ENCODE measurements around the gene MRNIP.
A peak's percentile ranks its signal among the peaks of the same experiment; 100 is the strongest.

MRNIP gene

DNA sequence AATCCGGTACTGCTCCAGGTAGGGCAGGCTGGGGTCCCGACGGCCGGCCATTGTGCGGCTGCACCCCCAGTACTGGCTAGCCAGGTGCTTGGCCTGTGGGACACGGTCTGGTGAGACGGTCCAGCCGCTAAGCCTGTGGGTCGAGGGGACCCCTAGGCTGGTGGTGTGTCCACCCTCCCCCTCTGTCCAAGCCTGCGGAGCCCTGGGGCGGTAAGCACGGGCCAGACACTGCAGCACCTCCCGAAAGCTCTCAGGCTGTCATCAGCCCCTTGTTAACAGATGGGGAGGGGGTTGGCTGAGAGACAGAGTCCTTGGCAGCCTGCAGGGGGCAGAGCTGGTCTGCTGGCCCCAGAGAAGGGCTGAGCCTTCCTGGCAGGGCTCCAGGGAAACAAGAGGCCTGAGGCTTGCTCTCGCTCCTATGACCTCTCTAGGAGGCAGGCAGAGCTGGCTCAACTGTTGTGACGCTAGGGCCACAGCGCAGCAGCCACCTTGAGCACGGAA, 11.8 kb upstream of the MRNIP start:
- DNase-seq, result peak; percentile 46

DNA sequence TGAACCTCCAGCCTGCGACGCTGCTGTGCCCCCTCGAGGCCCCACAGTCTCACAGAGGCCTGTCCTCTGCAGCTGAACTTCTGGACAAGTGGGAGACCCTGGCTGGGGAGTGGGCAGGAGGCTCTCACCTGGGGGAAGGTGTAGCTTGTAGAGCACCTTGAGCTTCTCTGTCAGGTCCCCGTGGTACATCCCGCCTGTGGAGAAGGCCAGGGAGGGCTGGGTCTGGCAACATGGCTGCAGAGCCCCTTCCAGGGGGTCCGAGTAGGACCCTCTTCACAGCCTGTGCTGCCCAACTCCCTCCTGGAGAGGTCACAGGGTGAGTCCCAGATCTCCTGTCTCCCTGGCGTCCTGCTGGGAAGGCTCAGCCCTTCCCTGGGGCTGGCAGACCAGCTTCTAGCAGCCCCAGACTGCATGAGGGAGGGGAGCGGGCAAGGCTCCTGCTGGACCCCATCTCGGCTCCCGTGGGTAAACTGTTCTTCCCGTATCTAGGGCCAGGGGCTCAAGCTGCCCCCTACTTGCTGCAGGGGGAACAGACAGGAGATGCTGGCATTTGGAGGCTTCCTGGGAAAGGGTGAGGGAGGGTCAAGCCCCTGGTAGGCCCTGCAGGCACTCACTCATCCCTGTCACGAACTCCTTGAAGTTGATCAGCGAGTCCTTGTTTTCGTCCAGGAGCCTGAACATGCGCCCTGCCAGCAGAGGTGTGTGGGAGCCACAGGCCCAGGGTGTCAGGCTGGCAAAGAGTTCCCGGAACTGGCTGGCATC, 11.2 kb upstream of the MRNIP start:
- no peak for DNase-seq

DNA sequence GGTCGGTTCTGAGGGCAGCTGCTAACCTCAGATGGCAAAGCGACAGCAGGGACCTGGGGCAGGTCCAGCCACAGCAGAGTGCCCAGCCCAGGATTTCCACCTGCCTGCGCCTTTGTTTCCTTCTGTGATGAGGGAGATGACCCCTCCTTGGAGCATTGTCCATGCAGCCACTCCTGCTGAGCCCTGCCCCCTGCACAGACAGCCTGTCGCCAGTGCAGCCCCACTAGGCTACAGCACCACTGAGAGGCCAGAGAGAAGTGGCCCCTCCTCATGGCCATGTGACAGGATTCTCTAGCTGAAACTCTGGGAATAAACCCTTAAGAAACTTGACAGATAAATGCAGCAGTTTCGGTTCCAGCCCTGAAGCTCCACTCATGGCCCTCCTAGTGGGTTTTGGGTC, 10.5 kb upstream of the MRNIP start:
- no peak for DNase-seq

DNA sequence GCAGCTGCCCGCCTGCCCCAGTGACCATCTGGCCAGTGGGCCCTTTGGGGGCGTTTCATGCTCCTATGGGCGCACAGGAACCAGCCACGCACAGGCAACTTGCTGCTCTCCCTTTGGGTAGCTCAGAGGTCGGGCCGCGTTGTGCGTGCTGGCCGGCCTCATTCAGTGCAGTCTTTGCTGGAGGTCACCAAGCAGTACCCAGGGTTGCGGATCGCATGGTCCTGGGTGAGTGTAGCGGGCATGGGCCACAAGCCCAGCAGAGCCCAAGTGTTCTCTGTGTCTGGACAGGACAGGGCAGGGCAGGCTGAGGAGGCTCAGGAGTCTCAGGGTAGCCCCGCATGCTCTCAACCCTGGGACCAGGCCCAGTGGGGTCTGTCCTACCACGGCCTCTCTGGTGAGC, 9.9 kb upstream of the MRNIP start:
- DNase-seq, result no peak

DNA sequence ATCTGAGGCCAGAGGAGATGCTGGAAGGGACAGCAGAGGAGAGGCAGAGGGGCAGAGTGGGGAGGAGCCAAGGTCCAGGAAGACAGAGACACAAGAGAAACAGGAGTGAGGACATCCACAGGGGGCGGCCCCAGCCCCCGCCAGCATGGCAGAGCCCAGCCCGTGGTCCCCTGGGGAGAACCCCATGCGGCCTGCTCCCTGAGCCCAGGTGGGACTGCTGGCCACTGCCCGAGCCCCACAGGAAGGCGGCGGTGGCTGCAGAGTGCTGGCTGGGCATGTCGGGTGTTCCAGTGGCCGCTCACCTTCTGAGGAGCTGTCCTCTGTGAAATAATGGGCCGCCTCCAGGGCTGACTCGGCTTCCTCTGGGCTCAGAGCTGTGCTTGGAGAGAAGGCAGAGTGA, 8.9 kb upstream of the MRNIP start:
- DNase-seq, result no peak

DNA sequence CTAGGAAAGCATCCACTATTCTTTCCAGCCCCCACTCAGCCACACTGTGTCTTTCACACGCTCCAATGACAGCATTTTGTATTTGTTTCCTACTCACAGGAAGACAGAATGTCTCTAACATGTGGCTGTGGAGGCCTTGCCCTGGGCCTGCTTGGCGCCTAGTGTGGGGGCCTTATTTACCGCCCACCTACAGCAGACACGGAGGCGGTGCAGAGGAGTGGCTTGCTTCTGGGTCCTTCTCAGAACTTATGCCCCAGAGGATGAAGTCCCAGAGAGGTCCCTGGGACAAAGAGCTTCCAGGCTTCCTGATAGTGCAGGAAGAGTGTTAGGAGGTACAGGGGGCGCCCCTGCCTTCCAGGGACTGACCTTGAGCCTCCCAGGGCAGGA, 8.5 kb upstream of the MRNIP start:
- no peak for DNase-seq

DNA sequence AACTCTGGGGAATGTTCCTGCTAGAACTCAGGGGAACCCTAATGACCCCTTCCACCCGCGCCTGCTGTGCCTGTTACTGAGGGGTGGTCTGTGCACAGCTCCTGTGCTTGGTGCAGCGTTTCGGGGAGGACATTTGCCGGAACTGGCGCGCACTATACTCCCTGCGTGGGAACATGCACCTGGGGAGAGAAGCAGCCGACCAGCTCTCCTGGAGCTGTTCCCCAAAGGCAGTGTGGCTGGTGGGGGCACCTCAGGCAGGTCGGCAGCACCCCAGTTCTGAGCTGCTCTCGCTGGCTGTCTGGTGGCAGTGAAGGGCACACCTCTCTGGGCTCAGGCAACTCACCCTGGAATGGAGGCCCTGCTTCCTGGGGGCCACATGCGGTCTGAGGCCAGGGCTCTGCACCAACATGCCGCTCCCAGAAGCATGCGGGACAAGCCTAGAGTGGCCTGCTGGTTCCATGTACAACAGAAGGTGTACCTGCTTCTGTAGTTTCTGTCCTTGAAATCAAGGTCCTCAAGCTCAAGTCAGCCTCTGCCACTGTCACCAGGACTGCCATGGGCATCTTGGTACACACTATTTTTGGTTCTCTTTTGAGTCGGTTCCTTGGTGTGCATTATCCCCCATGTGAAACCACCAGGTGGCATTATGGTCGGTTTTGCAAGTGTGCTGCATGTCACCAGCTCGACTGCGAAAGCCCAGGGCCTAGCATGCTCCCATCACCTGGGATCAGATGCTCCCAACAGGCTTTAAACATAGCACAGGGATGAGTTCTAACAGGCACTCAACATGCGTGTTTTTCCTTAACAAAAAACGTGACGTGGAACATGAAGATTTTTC, 7.8 kb upstream of the MRNIP start:
- peak; percentile 15 for DNase-seq

DNA sequence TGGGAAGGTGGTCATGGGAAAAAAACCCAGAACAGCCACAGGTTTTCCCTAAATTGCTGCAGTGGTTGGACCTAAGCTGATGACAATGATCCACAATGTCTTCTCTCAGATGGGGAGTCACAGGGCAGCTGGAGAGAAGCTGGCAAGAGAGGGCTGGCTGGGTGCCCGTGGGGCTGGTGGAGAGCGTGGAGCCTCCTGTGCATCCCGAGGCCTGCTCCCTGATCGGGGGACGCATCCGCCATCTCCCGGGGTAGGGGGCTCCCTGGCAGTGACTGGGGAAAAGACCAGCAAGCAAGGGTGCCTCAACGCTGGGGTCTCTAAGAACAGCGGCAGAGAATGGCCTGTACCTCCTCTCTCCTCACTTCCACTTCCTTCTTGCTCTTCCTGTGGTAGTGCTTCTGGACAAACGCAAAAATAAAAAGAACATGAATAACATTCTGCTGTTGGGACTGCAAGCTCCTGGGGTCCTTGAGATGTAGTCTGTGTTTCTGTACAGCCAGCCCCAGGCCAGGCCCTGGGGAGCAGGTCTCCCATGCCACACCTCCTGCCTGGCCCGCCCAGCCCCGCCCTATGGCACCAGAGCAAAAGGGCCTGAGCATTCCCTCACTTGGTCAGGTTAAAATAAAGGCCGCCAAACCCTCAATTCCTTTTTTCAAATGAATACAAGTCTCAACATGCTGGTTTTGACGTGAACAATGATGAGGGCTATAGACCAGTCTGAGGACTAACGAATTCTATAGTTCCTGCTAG, 7.0 kb upstream of the MRNIP start:
- DNase-seq, result no peak

DNA sequence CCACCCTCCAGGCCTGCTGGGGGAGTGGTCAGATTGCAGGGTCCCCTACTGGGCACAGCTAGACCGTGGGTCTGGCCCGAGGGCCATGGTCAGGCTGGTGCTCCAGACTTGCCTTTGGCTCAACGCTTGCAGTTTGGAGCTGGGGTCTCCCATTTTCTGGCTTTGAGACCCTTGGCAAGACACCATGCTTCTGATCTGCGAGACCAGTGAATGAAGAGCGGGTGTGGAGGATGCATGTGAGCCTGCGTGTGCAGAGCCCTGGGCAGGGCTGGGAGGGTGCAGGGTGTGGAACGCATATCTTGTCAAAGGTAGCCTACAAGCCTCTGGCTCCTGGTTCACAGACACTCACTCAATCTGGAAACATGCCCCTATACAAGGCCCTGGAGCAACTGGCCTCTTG, 6.1 kb upstream of the MRNIP start:
- DNase-seq, result no peak

DNA sequence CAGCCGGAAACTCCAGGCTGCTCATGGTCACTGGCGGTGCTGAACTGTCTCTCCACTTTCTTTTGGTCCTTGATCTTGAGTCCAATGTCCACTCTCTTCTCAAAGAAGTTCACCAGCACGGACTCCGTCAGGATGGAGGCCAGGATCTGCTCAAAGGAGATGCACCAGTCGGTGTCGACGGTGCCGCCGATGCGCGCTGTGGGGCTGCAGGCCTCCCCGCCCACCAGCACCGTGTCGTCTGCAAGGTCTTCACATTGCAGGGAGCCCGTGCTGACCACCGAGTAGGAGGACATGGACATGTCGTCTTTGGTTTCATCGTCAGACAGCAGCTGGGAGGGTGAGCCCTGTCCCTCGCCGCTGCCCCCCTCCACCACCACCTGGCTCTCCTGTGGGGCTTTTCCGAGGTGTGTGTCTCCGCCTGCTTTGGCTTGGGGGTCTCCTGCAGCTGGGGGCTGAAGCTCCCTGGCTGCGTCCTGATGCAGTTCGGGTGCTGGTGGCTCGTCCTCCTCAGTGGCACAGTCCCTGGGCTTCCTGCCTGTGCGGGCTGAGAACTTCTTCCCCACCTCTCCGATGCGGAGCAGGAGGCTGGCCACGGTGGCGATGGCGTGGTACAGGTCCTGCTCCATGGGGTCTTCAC, 5.0 kb upstream of the MRNIP start:
- DNase-seq, result no peak

DNA sequence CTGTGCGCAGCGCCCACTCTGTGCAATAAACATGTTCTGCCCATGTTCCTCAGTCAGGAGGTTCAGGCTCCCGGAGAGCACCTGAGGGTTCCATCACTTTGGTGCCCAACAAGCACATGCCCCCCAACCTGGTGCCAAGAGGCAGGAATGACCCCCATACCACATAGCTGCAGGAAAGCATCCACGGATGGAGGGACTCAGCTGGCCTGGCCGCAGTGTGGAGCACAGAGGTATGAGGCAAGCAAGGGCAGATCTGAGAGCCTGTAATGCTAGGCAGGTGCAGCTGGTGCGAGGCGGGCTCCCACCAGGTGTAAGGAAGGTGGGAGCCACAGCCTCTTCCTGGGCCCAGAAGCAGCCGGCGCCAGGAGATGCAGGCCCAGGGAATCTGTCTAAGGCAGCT, 4.3 kb upstream of the MRNIP start:
- no peak for DNase-seq

DNA sequence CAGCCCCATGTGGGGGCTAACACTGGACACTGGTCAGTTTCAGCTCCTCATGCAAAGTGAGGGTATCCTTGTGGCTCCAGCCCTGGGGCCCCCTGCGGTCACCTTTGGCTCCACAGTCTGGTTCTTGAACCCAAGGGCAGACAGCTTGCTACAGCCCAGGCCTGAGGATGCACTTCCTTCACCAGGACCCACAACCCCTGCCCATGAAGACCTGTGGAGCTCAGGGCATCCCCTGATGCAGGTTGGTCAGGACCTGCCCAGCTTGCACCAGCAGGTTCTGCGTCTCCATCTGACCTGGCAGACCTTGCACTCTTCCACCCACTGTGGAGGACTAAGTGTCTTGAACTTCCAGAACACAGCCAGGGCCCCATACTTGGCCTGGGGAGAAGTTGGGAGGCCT, 3.7 kb upstream of the MRNIP start:
- peak; percentile 19 for DNase-seq

DNA sequence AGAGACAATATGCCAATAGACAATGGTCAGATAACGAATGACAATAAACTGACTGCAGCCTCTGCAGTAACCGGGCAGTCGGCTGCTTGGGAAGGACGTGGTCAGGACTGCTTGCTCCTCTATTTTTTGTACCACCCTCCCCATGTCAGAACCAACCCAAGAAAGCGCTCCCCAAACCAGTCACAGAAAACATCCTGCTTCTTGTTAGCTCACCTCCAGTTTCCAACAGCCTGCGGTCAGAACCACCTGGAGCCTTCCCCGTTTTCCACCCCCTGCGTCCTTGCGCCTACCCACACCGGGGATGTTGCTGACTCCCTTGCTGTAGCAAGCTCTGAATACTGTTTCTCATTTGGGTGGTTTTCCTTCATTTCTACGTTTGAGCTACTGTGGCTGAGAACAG, 1.7 kb upstream of the MRNIP start:
- peak; percentile 62 for DNase-seq

DNA sequence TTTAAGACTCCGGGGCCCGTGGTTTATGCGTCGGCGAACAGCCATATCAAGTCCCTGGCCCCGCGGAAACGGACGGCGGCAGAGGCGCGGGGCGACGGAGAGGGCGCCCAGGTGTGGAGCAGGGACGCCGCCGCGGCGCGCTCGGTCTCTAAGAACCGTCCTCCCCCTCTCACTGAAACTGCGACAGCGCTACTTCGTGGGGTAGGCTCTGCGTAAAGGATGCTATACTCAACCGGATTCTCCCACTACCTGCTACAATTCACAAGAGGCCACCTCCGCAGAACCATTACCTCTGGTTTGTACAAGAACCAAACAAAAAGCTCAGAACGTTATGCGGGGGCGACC, 404 bp downstream of the MRNIP start:
- peak; percentile 83 for DNase-seq

DNA sequence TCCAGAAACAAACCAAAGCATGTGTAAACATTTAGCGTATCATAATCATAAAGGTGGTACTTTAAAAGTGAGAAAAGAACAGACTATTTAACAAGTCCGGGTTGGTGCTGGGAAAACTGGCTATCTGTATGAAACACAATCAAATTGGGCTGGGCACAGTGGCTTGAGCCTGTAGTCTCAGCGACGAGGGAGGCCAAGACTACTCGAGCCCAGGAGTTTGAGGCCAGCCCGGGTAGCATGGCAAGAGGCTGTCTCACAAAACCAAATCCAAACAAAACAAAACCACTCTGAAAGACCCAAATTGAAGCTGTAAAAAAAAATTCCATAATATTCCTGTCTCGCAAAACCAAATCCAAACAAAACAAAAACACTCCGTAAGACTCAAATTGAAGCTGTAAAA, 4.3 kb downstream of the MRNIP start:
- DNase-seq, result no peak

DNA sequence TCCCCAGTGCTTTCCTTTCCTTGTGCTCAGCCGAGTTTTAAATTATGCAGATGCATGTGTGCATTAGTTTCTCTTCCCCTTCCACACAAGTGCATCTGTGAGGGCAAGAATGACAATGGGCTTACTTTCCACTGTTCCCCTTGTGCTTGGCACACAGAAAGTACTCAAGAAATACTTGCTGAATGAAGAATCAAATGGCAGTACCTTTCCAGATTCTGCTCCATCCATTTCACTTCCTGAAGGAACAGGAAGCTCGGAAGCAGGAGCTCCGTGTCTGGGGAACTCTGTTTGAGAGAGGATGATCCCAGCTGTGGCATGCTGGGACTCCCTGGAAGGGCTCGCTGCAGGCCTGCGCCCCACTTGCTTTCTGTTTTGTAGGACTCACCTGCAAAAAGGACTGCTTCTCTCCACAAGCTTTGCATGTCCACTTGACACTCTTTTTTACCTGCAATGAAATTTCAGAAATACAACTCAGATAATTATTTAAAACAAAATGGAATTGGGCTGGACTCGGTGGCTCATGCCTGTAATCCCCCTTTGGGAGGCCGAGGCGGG, 5.5 kb downstream of the MRNIP start:
- DNase-seq, result no peak

DNA sequence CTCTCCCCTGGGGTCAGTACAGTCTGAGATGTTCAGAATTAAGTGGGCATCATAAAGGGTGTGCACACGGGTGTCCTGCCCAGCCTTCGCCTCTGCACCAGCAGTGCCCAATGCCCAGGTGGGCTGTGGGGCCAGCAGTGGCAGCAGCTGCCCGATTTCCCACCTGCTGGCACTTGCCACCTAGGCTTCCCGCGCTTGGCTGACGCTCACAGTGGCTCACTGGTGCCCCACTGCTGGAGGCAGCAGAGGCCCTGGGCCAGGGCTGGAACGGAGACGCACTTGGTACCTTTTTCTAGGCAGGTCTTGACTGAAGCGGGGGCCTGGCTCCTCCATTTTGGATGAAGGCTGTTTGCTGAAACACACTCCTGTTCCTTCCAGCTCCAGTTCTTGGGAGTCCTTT, 17.0 kb downstream of the MRNIP start:
- DNase-seq, result no peak

DNA sequence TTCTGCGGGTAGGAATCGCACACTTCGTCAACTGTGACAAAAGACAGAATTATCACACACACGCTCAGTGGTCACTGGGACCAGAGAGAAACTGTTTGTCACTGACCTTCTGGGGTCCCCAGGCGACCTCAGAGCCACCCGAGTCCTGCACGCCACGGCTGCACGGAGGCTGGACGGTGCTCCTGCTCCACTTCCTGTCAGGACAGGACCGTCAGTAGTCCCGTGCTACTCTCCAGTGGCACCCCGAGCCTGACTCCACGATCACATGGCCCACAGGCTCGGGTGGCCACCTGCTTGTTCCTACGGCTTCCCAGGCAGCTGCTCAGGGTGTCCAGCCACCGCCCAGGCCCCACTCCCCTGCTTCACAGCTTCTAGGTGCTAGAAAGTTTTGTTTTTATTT, 17.9 kb downstream of the MRNIP start:
- no peak for DNase-seq

DNA sequence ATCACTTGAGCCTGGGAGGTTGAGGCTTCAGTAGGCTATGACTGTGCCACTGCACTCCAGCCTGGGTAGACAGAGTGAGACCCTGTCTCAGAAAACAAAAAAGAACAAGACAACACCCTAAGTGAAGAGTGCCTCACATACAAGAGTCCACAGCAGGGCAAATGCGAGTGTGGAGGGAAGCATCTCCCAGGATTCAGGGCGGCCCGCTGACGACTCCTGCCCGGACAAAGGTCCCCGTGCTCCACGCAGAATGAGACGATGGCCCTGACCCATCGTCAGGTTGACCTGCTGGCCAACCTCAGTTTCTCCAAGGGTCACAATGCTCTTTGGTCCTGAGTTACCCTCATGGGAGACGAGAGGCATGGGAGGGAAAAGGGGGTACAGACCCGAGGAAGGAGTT, 18.3 kb downstream of the MRNIP start:
- DNase-seq, result no peak

DNA sequence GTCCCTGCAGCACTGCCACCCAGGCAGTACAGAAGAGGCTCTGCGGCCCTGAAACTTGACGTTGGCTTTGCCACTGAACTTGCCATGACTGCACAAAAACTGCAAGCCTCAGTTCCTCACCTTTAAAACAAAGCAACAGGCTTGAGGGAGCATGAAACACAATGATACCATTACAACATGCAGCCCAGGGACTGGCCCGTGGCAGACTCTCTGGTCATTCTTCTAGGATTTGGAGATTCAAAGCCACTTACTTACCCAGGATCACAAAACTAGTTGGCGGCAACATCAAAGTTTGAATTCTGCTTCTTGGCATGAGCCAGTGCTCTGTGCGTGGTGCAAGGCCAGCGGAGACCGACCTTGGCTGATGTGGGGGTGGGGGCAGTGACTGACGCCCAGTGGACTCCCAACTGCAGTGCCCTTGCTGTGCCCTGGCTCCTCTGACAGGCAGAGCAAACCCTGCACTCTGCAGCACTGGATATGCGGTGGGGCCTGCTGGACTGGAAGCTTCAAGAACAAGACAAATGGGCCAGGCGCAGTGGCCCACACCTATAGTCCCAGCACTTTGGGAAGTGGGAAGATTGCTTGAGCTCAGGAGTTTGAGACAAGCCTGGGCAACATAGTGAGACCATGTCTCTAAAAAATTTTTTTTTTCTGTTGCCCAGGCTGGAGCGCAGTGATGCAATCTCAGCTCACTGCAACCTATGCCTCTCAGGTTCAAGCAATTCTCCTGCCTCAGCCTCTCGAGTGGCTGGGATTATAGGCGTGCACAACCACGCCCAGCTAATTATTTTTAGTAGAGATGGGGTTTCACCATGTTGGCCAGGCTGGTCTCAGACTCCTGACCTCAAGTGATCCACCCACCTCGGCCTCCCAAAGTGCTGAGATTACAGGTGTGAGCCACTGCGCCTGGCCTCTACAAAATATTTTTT, 19.0 kb downstream of the MRNIP start:
- no peak for DNase-seq

DNA sequence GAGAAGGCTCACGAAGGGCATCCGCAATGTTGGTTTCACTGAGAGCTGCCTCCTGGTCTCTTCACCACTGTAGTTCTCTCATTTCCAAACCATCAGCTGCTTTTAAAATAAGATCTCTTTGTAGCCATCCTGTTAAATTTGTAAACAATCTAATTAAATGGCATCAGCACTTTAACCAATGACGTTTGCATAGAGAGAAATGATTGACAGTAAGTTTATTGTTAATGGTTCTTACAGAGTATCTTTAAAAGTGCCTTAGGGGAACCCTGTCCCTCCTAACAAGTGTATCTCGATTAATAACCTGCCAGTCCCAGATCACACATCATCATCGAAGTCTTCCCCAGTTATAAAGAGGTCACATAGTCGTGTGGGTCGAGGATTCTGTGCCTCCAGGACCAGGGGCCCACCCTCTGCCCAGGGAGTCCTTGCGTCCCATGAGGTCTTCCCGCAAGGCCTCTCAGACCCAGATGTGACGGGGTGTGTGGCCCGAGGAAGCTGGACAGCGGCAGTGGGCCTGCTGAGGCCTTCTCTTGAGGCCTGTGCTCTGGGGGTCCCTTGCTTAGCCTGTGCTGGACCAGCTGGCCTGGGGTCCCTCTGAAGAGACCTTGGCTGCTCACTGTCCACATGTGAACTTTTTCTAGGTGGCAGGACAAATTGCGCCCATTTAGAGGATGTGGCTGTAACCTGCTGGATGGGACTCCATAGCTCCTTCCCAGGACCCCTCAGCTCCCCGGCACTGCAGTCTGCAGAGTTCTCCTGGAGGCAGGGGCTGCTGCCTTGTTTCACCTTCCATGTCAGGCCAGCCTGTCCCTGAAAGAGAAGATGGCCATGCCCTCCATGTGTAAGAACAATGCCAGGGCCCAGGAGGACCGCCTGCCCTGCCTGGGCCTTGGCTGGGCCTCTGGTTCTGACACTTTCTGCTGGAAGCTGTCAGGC, 21.3 kb downstream of the MRNIP start:
- DNase-seq, result no peak

Measured in DMS53 (cell line).